Measurements from ENCODE around the gene RC3H2. TPM values are rescaled to one million over a fixed set of nuclear protein-coding genes. Genes with fewer than 3 reads are reported as not detected.
"Not testable (repeated sequence)": the region's sequence is repeated elsewhere in the genome, so short reads cannot be mapped to it uniquely, and the experiment has no call there.

RC3H2 gene
- total RNA-seq, 2 experiments from 2014 or later = 21.5 to 24.4 TPM

DNA sequence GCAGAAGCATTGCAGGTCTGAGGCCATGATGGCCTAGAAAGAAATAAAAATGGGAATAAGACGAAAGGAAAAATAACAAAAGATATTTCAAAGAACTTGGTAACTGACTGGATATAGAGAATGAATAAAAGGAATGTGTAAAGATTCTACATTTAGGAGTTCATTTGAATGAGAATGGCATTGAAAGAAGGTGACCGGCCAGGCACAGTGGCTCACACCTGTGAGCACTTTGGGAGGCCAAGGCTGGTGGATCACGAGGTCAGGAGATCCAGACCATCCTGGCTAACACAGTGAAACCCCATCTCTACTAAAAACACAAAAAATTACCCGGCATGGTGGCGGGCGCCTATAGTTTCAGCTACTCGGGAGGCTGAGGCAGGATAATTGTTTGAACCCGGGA lies 17.6 kb upstream of the RC3H2 start:
- ChIA-PET POLR2A (no interaction called here), CTCF (no interaction called here)
- H3K36me3 Mint-ChIP-seq (ENCODE audit: low read depth) = peaks cover 3% of the 10 kb centered on the region
- ATAC-seq (no peak), DNase-seq (no peak)
- no peaks in the 10 kb centered on the region for H3K9me3 Mint-ChIP-seq (ENCODE audit: low read depth)
- no peak overlapping the region for H3K4me3 Mint-ChIP-seq
- H3K27ac Mint-ChIP-seq = no peak overlapping the region
- intact Hi-C loops (cut with DNase I, micrococcal nuclease) = no loop called here
- peaks cover 4% of the 10 kb centered on the region for H3K4me1 Mint-ChIP-seq
- H3K27me3 Mint-ChIP-seq = no peaks in the 10 kb centered on the region

DNA sequence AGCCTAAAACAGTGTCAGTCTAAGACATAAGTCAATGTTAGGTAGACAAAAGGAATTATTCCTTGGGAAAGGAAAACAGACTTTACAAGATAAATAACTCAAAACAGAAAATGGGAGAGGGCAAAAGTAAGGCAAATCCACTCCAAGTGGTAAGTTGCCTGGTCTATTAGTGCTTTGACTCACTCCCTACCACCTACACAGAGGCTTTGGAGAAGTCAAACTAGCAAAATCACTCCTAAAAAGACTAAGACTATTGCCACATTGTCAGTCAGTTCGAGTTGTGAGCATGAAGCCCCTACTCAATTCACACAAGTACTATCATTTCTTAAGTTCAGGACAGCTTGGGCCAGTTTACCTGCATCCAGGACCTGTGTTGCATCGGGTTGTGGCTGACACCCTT lies 13.2 kb upstream of the RC3H2 start:
- peaks cover 6% of the 10 kb centered on the region for H3K36me3 Mint-ChIP-seq (ENCODE audit: low read depth)
- ChIA-PET POLR2A (no interaction called here), CTCF (no interaction called here)
- peaks cover 4% of the 10 kb centered on the region for H3K4me1 Mint-ChIP-seq
- no peak overlapping the region for H3K4me3 Mint-ChIP-seq
- DNase-seq = no peak
- H3K27me3 Mint-ChIP-seq = no peaks in the 10 kb centered on the region
- ATAC-seq = no peak
- intact Hi-C loops (cut with DNase I, micrococcal nuclease) = no loop called here
- H3K9me3 Mint-ChIP-seq (ENCODE audit: low read depth) = no peaks in the 10 kb centered on the region
- H3K27ac Mint-ChIP-seq = no peak overlapping the region

DNA sequence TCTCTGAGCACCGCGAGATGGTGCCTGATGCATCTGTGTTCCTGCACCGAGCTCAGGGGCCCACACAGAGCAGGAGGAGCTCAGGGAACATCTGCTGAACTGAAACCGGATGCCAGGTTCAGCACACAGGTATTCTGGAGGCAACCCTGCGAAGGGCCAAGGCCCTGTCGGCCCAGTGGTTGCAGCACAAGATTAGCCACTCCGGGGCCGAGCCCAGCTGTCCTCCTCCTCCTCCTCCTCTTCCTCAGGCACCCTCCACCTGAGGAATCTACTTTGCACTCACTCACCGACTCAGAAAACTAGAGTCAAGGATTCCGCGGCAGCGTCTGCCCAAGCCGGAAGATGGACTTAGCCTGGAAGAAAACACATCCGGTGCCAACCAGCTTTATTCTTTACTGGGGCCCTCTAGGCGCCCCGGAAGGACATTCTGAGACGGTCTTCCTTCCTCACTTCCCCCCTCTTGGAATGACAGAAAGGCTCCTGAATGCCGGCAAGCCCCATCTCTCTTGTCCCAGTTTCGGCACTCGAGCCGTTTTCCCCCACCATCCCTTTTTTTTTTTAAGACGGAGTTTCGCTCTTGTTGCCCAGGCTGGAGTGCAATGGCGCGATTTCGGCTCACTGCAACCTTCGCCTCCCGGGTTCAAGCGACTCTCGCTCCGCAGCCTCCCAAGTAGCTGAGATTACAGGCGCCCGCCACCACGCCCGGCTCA lies 8.0 kb upstream of the RC3H2 start, which contains the start of gene ZBTB6:
Gene ZBTB6 (minus strand): TSS at position 360 of the 710 bp plus-strand sequence. CDS start 1,251 bp downstream, outside the sequence.
- peak; percentile 96 for ATAC-seq

DNA sequence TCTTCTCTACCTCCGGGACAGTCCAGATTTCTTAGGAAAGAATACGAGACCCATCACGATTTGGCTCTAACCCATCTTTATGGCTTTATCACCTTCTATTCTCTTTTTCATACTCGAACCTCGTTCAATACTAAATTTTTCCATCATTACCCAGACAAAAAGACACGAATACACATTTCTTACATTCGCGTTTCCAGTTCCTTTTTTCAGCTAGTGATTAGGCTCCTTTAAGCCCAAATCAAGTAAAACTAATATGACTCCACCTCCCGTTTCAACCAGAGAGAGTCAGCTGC lies 7.5 kb upstream of the RC3H2 start:
- intact Hi-C loops (cut with DNase I, micrococcal nuclease) = loop anchor here in 1 of 2 experiments (2.0 kb wide), 1 partner anchor 28 kb away; the partner anchor contains the start of gene RABGAP1
- no peak for ATAC-seq
- no peak for DNase-seq
- Mint-ChIP-seq H3K27ac (peak overlapping the region; percentile 100), H3K4me3 (peak overlapping the region; percentile 100), H3K27me3 (no peaks in the 10 kb centered on the region), H3K4me1 (peaks cover 35% of the 10 kb centered on the region), H3K36me3 (ENCODE audit: low read depth) (peaks cover 33% of the 10 kb centered on the region), H3K9me3 (ENCODE audit: low read depth) (no peaks in the 10 kb centered on the region)
- POLR2A ChIA-PET = interaction anchor here (0.8 to 2.2 kb wide), 9 partner anchors 8 to 1675 kb away, joined by 3 to 18 read pairs (median 6); partner anchors contain the start of genes RABGAP1, RC3H2 and ZBTB26
- CTCF ChIA-PET = interaction anchor here (0.7 to 1.3 kb wide), 7 partner anchors 9 to 79 kb away, joined by 3 to 9 read pairs (median 3); partner anchors contain the start of gene RABGAP1

More for the DNA sequence above, 8.0 kb upstream of the RC3H2 start, which contains the start of gene ZBTB6:
- DNase-seq = peak; percentile 86
- Mint-ChIP-seq H3K36me3 (ENCODE audit: low read depth) (peaks cover 32% of the 10 kb centered on the region), H3K4me1 (peaks cover 33% of the 10 kb centered on the region), H3K27me3 (no peaks in the 10 kb centered on the region), H3K27ac (peak within 1 kb of the TSS; percentile 100), H3K4me3 (peak within 1 kb of the TSS; percentile 100), H3K9me3 (ENCODE audit: low read depth) (no peaks in the 10 kb centered on the region)
- intact Hi-C loops (cut with DNase I, micrococcal nuclease) = loop anchor here (1.0 to 2.0 kb wide), 6 partner anchors 8 to 355 kb away; partner anchors contain the start of genes RABGAP1 (in 2 of the 2), RC3H2 (in 2 of the 2), ZBTB26 (in 2 of the 2) and PDCL (in 1 of the 2)
- POLR2A ChIA-PET = interaction anchor here (0.6 to 2.2 kb wide), 10 partner anchors 8 to 1676 kb away, joined by 3 to 18 read pairs (median 8); partner anchors contain the start of genes RABGAP1, RC3H2 and ZBTB26
- CTCF ChIA-PET = interaction anchor here (0.7 to 1.3 kb wide), 7 partner anchors 9 to 78 kb away, joined by 3 to 9 read pairs (median 3); partner anchors contain the start of gene RABGAP1

DNA sequence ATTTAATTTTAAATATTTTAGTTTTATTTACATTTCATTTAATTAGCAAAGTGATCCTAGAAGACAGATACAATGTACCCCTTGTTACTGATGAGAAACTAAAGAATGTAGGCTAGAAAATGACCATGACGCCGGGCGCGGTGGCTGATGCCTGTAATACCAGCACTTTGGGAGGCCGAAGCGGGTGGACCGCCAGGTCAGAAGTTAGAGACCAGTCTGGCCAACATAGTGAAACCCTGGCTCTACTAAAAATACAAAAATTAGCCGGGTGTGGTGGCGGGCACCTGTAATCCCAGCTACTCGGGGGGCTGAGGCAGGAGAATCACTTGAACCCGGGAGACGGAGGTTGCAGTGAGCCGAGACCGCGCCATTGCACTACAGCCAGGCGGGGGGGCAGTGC lies 963 bp upstream of the RC3H2 start:
- H3K4me3 Mint-ChIP-seq; H3K9me3 Mint-ChIP-seq (ENCODE audit: low read depth); H3K27ac Mint-ChIP-seq; POLR2A ChIA-PET; DNase-seq; H3K27me3 Mint-ChIP-seq; CTCF ChIA-PET; ATAC-seq: not testable (repeated sequence)
- intact Hi-C loops (cut with DNase I, micrococcal nuclease) = loop anchor here (5.0 to 10.0 kb wide), 2 partner anchors 79 to 641 kb away; partner anchors contain the start of genes MRRF (in 1 of the 2), PDCL (in 1 of the 2) and RBM18 (in 1 of the 2)
- peaks cover 27% of the 10 kb centered on the region for H3K4me1 Mint-ChIP-seq
- H3K36me3 Mint-ChIP-seq (ENCODE audit: low read depth) = peaks cover 22% of the 10 kb centered on the region

DNA sequence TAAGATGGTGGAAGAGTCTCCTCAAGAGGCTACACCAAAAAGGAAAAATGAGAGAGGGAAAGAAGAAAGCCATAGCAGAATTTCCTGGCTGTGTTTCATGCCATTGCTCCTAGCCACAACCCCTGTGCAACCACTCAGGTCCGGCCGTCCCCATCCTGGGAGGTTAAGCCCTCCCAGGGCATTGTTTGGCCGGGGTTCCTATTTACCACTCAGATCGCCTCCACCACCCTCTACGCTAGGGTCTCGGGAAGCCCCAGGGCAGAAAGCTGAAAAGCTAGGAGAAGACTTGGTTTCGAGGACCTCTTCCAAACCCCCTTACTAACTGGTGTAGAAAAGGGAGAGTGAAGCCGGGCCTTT lies 715 bp downstream of the RC3H2 start:
- Mint-ChIP-seq H3K27me3 (no peaks in the 10 kb centered on the region), H3K27ac (peak overlapping the region; percentile 91), H3K9me3 (ENCODE audit: low read depth) (no peaks in the 10 kb centered on the region), H3K4me1 (peaks cover 25% of the 10 kb centered on the region), H3K4me3 (peak overlapping the region; percentile 92), H3K36me3 (ENCODE audit: low read depth) (peaks cover 10% of the 10 kb centered on the region)
- intact Hi-C loops (cut with DNase I, micrococcal nuclease) = loop anchor here (2.0 to 10.0 kb wide), 7 partner anchors 26 to 812 kb away; partner anchors contain the start of genes MRRF (in 1 of the 2), RBM18 (in 1 of the 2), TTLL11 (in 1 of the 2) and ZBTB26 (in 1 of the 2)
- ChIA-PET POLR2A (interaction anchor here (1.2 to 2.3 kb wide), 5 partner anchors 9 to 97 kb away, joined by 3 to 11 read pairs (median 9); partner anchors contain the start of genes RABGAP1, ZBTB26 and ZBTB6), CTCF (interaction anchor here (0.7 to 2.3 kb wide), 8 partner anchors 9 to 733 kb away, joined by 3 to 9 read pairs (median 4); partner anchors contain the start of genes PDCL, ZBTB26 and ZBTB6)
- peak; percentile 6 for ATAC-seq
- peak; percentile 54 for DNase-seq

DNA sequence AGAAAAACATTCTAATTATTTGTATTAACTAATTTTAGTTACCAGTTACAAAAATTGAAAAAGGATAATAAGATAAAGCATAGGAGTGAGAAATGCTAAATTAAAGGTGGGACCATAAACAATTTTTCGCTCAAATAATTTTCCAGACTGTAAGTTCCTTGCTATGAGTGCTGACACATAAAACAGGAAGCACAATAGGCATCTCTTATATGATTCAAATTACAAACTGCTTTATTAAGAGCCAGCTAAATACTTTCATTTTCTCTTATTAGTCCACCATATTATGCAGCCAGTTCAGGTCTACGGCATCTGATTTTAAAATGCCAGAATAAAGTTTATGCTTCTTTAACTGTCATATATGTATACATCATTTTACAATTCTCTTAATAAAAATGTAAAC lies 4.4 kb downstream of the RC3H2 start:
- Mint-ChIP-seq H3K4me1 (peaks cover 35% of the 10 kb centered on the region), H3K9me3 (ENCODE audit: low read depth) (no peaks in the 10 kb centered on the region), H3K27ac (no peak overlapping the region), H3K27me3 (no peaks in the 10 kb centered on the region), H3K4me3 (peak overlapping the region; percentile 48), H3K36me3 (ENCODE audit: low read depth) (peaks cover 12% of the 10 kb centered on the region)
- CTCF ChIA-PET = interaction anchor here (0.7 to 1.0 kb wide), 3 partner anchors 11 to 55 kb away, joined by 3 read pairs; partner anchors contain the start of gene ZBTB6
- intact Hi-C loops (cut with DNase I, micrococcal nuclease) = loop anchor here (5.0 to 10.0 kb wide), 3 partner anchors 53 to 636 kb away; partner anchors contain the start of genes MRRF (in 1 of the 2) and RBM18 (in 1 of the 2)
- POLR2A ChIA-PET = interaction anchor here (0.6 to 1.0 kb wide), 2 partner anchors 40 to 475 kb away, joined by 4 read pairs; partner anchors contain the start of gene RABGAP1
- no peak for DNase-seq
- no peak for ATAC-seq

DNA sequence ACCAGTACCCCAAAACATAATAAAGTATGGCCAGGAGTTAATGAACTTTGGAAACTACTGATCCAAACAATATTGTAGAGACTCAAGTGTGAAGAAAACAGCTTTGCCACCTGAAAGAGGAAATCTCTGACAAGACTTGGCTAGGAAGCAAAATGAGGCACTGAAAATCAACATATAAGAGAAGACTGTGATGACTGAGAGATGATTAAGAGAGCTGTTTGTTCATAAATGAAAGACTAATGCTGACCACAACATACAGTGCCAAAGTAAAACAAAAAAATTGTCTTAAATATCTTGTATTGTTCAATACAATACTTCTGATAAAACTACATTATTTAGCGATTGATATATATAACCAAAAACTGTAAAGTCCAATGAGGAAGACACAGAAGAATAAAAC lies 7.2 kb downstream of the RC3H2 start:
- Mint-ChIP-seq H3K4me1 (peaks cover 33% of the 10 kb centered on the region), H3K27me3 (no peaks in the 10 kb centered on the region), H3K9me3 (ENCODE audit: low read depth) (no peaks in the 10 kb centered on the region), H3K4me3 (no peak overlapping the region), H3K27ac (peak overlapping the region; percentile 23), H3K36me3 (ENCODE audit: low read depth) (peaks cover 20% of the 10 kb centered on the region)
- DNase-seq (no peak), ATAC-seq (no peak)
- intact Hi-C loops (cut with DNase I, micrococcal nuclease) = loop anchor here in 1 of 2 experiments (5.0 kb wide), 1 partner anchor 51 kb away; no protein-coding TSS in a partner anchor
- ChIA-PET CTCF (interaction anchor here (0.8 to 1.3 kb wide), 2 partner anchors 11 to 15 kb away, joined by 3 read pairs; partner anchors contain the start of gene ZBTB6), POLR2A (interaction anchor here (0.6 kb wide), 1 partner anchor 374 kb away, joined by 3 read pairs; no protein-coding TSS in a partner anchor)

DNA sequence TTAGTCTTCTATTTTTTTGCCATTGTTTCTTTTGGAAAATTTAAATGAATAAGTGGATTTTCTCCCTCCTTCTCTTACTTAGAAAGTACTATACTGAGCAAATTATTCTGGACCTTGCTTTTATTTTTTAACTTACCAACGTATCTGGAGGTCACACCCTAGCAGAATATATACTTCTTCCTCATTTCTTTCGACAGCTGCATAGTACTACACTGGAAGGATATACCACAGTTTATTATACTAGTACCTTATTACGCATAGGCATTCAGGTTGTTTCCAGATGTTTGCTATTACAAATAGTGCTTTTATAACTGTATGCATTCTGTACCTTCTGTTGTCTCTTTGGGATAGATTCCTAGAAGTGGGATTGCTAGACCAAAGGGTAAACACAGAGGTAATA lies 16.7 kb downstream of the RC3H2 start:
- ChIA-PET POLR2A (no interaction called here), CTCF (no interaction called here)
- Mint-ChIP-seq H3K4me3 (no peak overlapping the region), H3K4me1 (no peaks in the 10 kb centered on the region), H3K9me3 (ENCODE audit: low read depth) (no peaks in the 10 kb centered on the region), H3K27ac (no peak overlapping the region), H3K36me3 (ENCODE audit: low read depth) (peaks cover 30% of the 10 kb centered on the region), H3K27me3 (no peaks in the 10 kb centered on the region)
- intact Hi-C loops (cut with DNase I, micrococcal nuclease) = no loop called here
- DNase-seq (no peak), ATAC-seq (no peak)

DNA sequence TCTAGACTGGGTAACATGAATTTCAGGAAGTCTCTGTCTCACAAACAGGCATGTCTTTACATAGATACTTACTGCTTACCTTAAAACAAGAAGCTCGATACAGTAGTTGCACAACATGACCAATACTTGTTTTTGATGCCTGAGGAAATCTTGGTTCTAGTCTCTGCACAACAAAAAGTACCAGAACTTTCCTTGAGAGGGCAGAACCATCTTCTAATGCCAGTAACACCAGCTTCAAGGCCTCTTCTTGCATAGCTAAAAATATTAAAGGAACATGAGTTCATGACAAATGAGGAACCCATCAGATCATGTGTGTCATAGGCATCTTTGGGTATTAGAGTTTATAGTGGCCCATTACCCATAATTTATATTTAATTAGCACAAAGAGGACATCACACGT lies 22.0 kb downstream of the RC3H2 start:
- ChIA-PET CTCF (interaction anchor here (1.0 kb wide), 2 partner anchors 9 to 21 kb away, joined by 3 read pairs; no protein-coding TSS in a partner anchor), POLR2A (no interaction called here)
- Mint-ChIP-seq H3K4me3 (no peak overlapping the region), H3K36me3 (ENCODE audit: low read depth) (peaks cover 37% of the 10 kb centered on the region), H3K27ac (no peak overlapping the region), H3K9me3 (ENCODE audit: low read depth) (no peaks in the 10 kb centered on the region), H3K27me3 (no peaks in the 10 kb centered on the region), H3K4me1 (peaks cover 4% of the 10 kb centered on the region)
- no peak for DNase-seq
- intact Hi-C loops (cut with DNase I, micrococcal nuclease) = no loop called here
- no peak for ATAC-seq

DNA sequence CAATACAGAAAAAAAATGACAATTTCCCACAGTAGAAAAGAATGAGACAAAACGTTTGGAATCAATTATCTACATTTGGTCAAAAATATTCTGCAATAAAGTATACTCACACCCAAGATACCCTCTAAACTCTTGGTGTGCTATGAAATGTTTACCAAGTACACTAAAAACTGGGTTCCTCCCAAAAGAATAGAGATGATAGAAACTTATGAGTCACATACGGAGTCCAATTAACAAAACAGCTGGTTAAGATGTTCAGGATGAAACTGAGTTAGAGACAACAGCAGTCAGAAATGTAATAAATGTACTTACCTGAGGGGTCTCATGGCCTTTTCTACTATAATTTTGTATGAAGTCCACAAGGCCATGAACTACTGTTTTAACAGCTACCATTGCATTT lies 25.7 kb downstream of the RC3H2 start:
- Mint-ChIP-seq H3K36me3 (ENCODE audit: low read depth) (peaks cover 46% of the 10 kb centered on the region), H3K4me3 (no peak overlapping the region), H3K27ac (no peak overlapping the region), H3K9me3 (ENCODE audit: low read depth) (no peaks in the 10 kb centered on the region), H3K27me3 (no peaks in the 10 kb centered on the region), H3K4me1 (peaks cover 9% of the 10 kb centered on the region)
- intact Hi-C loops (cut with DNase I, micrococcal nuclease) = no loop called here
- CTCF ChIA-PET = interaction anchor here (0.6 to 1.2 kb wide), 2 partner anchors 14 to 38 kb away, joined by 3 read pairs; no protein-coding TSS in a partner anchor
- DNase-seq (no peak), ATAC-seq (no peak)
- POLR2A ChIA-PET = no interaction called here

Data from activated CD4-positive, alpha-beta T cell treated with anti-CD3 and anti-CD28 coated beads for 36 hours (primary cell).